ENCODE data around the gene FYN.

DNA sequence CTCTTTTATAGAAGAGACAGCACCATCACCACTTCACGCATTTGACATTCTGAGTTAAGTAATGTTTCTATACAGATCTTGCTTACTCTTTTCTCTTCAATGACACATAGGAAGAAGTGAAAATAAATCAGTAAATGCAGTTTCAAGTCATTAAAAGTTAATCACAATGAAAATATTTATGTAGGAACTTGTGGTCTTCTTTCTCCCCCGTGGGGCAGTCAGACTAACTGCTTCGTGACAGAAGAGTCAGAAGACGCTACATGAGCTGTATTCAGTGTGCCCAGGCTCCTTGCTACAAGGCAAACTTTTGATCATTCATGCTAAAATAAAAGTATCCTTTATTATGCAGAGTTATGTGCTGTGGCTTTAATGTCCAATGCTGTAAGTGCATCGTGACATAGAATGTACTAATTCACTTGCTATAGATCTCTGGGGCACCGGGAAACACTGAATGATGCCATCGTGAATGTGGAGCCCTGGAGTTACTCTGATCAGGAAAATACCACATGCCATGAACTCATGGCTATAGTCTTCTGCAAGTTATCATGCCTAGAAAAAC is 149.8 kb downstream of the FYN start:
- TF ChIP-seq, protein P1, sequence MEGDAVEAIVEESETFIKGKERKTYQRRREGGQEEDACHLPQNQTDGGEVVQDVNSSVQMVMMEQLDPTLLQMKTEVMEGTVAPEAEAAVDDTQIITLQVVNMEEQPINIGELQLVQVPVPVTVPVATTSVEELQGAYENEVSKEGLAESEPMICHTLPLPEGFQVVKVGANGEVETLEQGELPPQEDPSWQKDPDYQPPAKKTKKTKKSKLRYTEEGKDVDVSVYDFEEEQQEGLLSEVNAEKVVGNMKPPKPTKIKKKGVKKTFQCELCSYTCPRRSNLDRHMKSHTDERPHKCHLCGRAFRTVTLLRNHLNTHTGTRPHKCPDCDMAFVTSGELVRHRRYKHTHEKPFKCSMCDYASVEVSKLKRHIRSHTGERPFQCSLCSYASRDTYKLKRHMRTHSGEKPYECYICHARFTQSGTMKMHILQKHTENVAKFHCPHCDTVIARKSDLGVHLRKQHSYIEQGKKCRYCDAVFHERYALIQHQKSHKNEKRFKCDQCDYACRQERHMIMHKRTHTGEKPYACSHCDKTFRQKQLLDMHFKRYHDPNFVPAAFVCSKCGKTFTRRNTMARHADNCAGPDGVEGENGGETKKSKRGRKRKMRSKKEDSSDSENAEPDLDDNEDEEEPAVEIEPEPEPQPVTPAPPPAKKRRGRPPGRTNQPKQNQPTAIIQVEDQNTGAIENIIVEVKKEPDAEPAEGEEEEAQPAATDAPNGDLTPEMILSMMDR (IDR thresholded peaks at IDR 0.05) = no peak
- TF ChIP-seq POLR2A (IDR thresholded peaks at IDR 0.05) = no peak

Data from tibial nerve (tissue), 3 donors.